NCI-H1694 treated with DMSO at 0.1 percent for 48 hours (cell line): Measurements from ENCODE around the gene SPATA3.

ENCODE experiments used
- DNase-seq: peaks from one replicate; lab custom pipeline; 2025; lab: John Stamatoyannopoulos, UW

SPATA3 gene

GRCh38 chr2:231029563-231029962 lies 33.6 kb downstream of the SPATA3 start:
- no peak for DNase-seq

- no peak for DNase-seq
These were observed 34.8 kb downstream of the SPATA3 start for GRCh38 chr2:231030725-231031124.

- no peak for DNase-seq
These were observed 36.7 kb downstream of the SPATA3 start for GRCh38 chr2:231032575-231033140.

GRCh38 chr2:231033147-231034132 lies 37.5 kb downstream of the SPATA3 start:
- DNase-seq, result no peak

- DNase-seq, result no peak
These were observed 38.5 kb downstream of the SPATA3 start for GRCh38 chr2:231034291-231034882.

- DNase-seq, result no peak
These were observed 40.2 kb downstream of the SPATA3 start for GRCh38 chr2:231036131-231036530.

- DNase-seq, result no peak
These were observed 40.7 kb downstream of the SPATA3 start for GRCh38 chr2:231036578-231037106.

- peak; percentile 13 for DNase-seq
These were observed 41.3 kb downstream of the SPATA3 start, which contains the start of gene C2orf72 for GRCh38 chr2:231037202-231037730. Gene C2orf72 (plus strand): TSS chr2:231037523. CDS start chr2:231037566, 43 bp downstream.

- no peak for DNase-seq
These were observed 42.0 kb downstream of the SPATA3 start for GRCh38 chr2:231037731-231038482.

GRCh38 chr2:231038483-231039293 lies 42.8 kb downstream of the SPATA3 start:
- no peak for DNase-seq

GRCh38 chr2:231039294-231039664 lies 43.4 kb downstream of the SPATA3 start:
- no peak for DNase-seq

GRCh38 chr2:231039821-231040364 lies 44.0 kb downstream of the SPATA3 start:
- DNase-seq, result no peak

- no peak for DNase-seq
These were observed 45.3 kb downstream of the SPATA3 start for GRCh38 chr2:231041061-231041689.

- DNase-seq, result no peak
These were observed 47.9 kb downstream of the SPATA3 start for GRCh38 chr2:231043796-231044195.

- no peak for DNase-seq
These were observed 51.0 kb downstream of the SPATA3 start for GRCh38 chr2:231046916-231047273.

GRCh38 chr2:231047274-231047922 lies 51.5 kb downstream of the SPATA3 start:
- no peak for DNase-seq

GRCh38 chr2:231047923-231048915 lies 52.3 kb downstream of the SPATA3 start:
- DNase-seq, result no peak
